Measurements from ENCODE around the gene RUFY1. TPM values are rescaled to one million over a fixed set of nuclear protein-coding genes. Genes with fewer than 3 reads are reported as not detected.
A peak's percentile ranks its signal among the peaks of the same experiment; 100 is the strongest.

RUFY1 gene
- total and polyA plus RNA-seq, 2 of the 13 experiments (the other 11 are each of a cell fraction or from before 2014, with no cell fraction given) = 19.9 to 31.9 TPM

GRCh38 chr5:179559284-179560252 lies 9.2 kb downstream of the RUFY1 start (continued):
- TF ChIP-seq ZNF777 (CRISPR knock-in tag; IDR thresholded peaks at IDR 0.05) (peak; percentile 87), ZNF263 (CRISPR knock-in tag; IDR thresholded peaks at IDR 0.05) (no peak), SP1 (IDR thresholded peaks at IDR 0.05) (no peak), SP1 (CRISPR knock-in tag; IDR thresholded peaks at IDR 0.05) (peak; percentile 60), ATF7-NPFF (CRISPR knock-in tag; IDR thresholded peaks at IDR 0.05; ENCODE audit: low read depth) (no peak), CREB1 (IDR thresholded peaks at IDR 0.05) (no peak), CREB1 (CRISPR knock-in tag; IDR thresholded peaks at IDR 0.05) (peak; percentile 37), DRAP1 (CRISPR knock-in tag; IDR thresholded peaks at IDR 0.05) (peak; percentile 69), RFX3 (CRISPR knock-in tag; IDR thresholded peaks at IDR 0.05) (peak; percentile 85), IKZF5 (CRISPR knock-in tag; IDR thresholded peaks at IDR 0.05) (0 out of 2 replicates have a peak, but pooled peaks have one; percentile 19), BRCA1 (CRISPR knock-in tag; IDR thresholded peaks at IDR 0.05) (no peak), ZNF143 (CRISPR knock-in tag; IDR thresholded peaks at IDR 0.05) (peak; percentile 81), ZNF609 (CRISPR knock-in tag; IDR thresholded peaks at IDR 0.05; ENCODE audit: borderline replicate concordance) (no peak), ZZZ3 (CRISPR knock-in tag; IDR thresholded peaks at IDR 0.05; ENCODE audit: borderline replicate concordance) (0 out of 2 replicates have a peak, but pooled peaks have one; percentile 31), RFX1 (IDR thresholded peaks at IDR 0.05) (peak; percentile 92), GABPA (IDR thresholded peaks at IDR 0.05; ENCODE audit: low read depth, low read length) (no peak), GABPA (CRISPR knock-in tag; IDR thresholded peaks at IDR 0.05; ENCODE audit: low read depth) (peak; percentile 71), ZFP90 (CRISPR knock-in tag; IDR thresholded peaks at IDR 0.05; ENCODE audit: borderline replicate concordance) (0 out of 2 replicates have a peak, but pooled peaks have one; percentile 44), GABPB1 (CRISPR knock-in tag; IDR thresholded peaks at IDR 0.05) (peak; percentile 69), NCOA1 (CRISPR knock-in tag; IDR thresholded peaks at IDR 0.05) (no peak), MIER2 (CRISPR knock-in tag; IDR thresholded peaks at IDR 0.05) (no peak), AGO1 (IDR thresholded peaks at IDR 0.05; ENCODE audit: low read depth, low read length, poor library complexity, severe bottlenecking) (peak; percentile 30), ZNF253 (CRISPR knock-in tag; IDR thresholded peaks at IDR 0.05; ENCODE audit: borderline replicate concordance) (no peak), NFRKB (IDR thresholded peaks at IDR 0.05) (no peak)
- TF ChIP-seq, protein P1, sequence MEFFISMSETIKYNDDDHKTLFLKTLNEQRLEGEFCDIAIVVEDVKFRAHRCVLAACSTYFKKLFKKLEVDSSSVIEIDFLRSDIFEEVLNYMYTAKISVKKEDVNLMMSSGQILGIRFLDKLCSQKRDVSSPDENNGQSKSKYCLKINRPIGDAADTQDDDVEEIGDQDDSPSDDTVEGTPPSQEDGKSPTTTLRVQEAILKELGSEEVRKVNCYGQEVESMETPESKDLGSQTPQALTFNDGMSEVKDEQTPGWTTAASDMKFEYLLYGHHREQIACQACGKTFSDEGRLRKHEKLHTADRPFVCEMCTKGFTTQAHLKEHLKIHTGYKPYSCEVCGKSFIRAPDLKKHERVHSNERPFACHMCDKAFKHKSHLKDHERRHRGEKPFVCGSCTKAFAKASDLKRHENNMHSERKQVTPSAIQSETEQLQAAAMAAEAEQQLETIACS (CRISPR knock-in tag; IDR thresholded peaks at IDR 0.05) = peak; percentile 25; the same call in 1 of the 2 replicates
